Activated CD8-positive, alpha-beta T cell treated with anti-CD3 and anti-CD28 coated beads for 36 hours (primary cell): ENCODE measurements around the gene ECT2L. TPM values are rescaled to one million over a fixed set of nuclear protein-coding genes. Genes with fewer than 3 reads are reported as not detected.

ENCODE experiments used
- ATAC-seq: fragments of 200-7000 bp; cut with Tn5 transposase; one replicate; pipeline ENCODE4 v1.10.0; 2021; ENCODE audit warnings: mild to moderate bottlenecking, moderate library complexity
- CTCF ChIA-PET: fragments of 350-600 bp; sonication (Branson Sonifier 250); formaldehyde crosslinking; loops from one replicate; lab custom pipeline; 2021; ENCODE audit warnings: antibody characterized with exemption; lab: Charles Lee
- POLR2A ChIA-PET: fragments of 350-600 bp; sonication (Branson Sonifier 250); formaldehyde crosslinking; loops from one replicate; lab custom pipeline; 2021; ENCODE audit warnings: antibody characterized with exemption; lab: Charles Lee
- DNase-seq: peaks from one replicate; pipeline ENCODE4 v3.0.0-alpha.2; 2020
- H3K27ac Mint-ChIP-seq: one replicate; pipeline ENCODE4 v1.8.0; 2021; ENCODE audit warnings: mild to moderate bottlenecking, mixed read lengths
- H3K27me3 Mint-ChIP-seq: one replicate; pipeline ENCODE4 v1.8.0; 2021; ENCODE audit warnings: mixed read lengths
- H3K36me3 Mint-ChIP-seq: one replicate; pipeline ENCODE4 v1.8.0; 2021; ENCODE audit warnings: low read depth, mixed read lengths
- H3K4me1 Mint-ChIP-seq: one replicate; pipeline ENCODE4 v1.8.0; 2021; ENCODE audit warnings: low read depth, mixed read lengths
- H3K4me3 Mint-ChIP-seq: one replicate; pipeline ENCODE4 v1.8.0; 2021; ENCODE audit warnings: mild to moderate bottlenecking, moderate library complexity, mixed read lengths
- H3K9me3 Mint-ChIP-seq: one replicate; pipeline ENCODE4 v1.8.0; 2021; ENCODE audit warnings: mixed read lengths
- CTCF ChIP-seq: fragments of 200-600 bp; IDR thresholded peaks from one replicate; pipeline ENCODE4 v1.8.0; 2022; ENCODE audit warnings: antibody characterized with exemption, mild to moderate bottlenecking
- intact Hi-C: fragments of 100-400 bp; cut with micrococcal nuclease; formaldehyde crosslinking; loops from one replicate; pipeline ENCODE4 v1.10.0; 2022
- total RNA-seq, 2 experiments: library from RNA; stranded (reverse); gene quantifications; one replicate each; pipeline ENCODE4 v1.2.3, GENCODE V29; 2021

Gene ECT2L
- total RNA-seq, 2 experiments from 2014 or later: not detected

DNA sequence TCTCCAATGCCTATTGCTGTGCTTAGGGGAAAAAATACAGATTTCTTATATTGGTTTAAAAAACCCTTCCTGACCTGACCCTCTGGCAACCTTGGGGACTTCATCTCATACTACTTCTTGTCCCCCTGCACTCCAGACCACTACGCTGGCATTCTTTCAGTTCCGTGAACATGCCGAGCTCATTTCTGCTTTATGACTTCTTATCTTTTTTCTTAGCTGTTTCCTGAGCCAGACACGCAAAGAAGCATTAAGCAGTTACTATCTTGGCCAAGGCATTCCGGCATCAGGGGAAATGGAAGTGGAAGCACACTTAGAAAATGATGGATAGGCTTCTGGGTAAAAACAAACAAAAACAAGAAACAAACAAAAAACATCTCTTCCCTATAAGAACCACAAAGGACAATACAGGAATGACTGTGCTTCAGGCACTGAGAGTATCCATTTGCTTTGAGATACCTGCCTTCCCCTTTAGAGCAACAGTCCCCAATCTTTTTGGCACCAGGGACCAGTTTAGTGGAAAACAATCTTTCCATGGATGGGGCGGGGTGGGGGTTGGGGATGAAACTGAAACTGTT lies 26.7 kb upstream of the ECT2L start:
- Mint-ChIP-seq H3K36me3 (no peaks in the 10 kb centered on the region), H3K9me3 (no peaks in the 10 kb centered on the region), H3K27me3 (no peaks in the 10 kb centered on the region), H3K27ac (no peak overlapping the region), H3K4me1 (peaks cover 22% of the 10 kb centered on the region), H3K4me3 (no peak overlapping the region)
- intact Hi-C loops: loop anchor here (10.0 kb wide), 1 partner anchor 344 kb away; no protein-coding TSS in a partner anchor
- no peak for TF ChIP-seq CTCF
- DNase-seq: no peak
- POLR2A ChIA-PET: no interaction called here
- no peak for ATAC-seq
- CTCF ChIA-PET: interaction anchor here (5.9 kb wide), 1 partner anchor 179 kb away, joined by 53 read pairs; no protein-coding TSS in a partner anchor

DNA sequence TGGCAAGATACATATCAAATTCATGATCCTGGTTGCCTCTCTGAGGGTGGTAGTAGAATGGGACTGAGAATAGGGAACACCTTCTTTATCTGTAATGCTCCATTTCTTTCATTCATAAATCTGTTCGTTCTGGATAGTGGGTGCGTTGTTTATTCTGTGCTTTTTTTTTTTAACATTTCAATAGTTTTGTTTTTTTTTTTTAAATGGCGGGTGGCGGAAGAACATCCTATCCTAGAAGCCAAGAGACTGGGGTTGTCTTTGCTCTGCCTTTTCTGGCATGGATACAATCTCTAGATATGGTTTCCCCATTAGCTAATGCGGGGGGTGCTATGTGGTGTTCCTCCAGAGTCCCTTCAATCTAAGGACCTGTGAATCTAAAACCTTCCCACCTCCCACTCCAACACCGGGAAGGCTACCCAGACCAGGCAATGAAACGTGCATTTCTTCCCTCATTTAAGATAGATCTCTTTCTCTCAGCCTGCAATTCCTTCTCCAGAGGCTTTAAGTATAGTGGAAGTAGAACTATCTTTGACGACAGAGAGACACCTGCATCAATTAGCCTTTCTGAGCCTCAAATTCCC lies 23.2 kb upstream of the ECT2L start:
- peak; percentile 7 for DNase-seq
- Mint-ChIP-seq H3K4me3 (peak overlapping the region; percentile 99), H3K27ac (peak overlapping the region; percentile 100), H3K9me3 (no peaks in the 10 kb centered on the region), H3K36me3 (no peaks in the 10 kb centered on the region), H3K27me3 (no peaks in the 10 kb centered on the region), H3K4me1 (peaks cover 29% of the 10 kb centered on the region)
- intact Hi-C loops: loop anchor here (5.0 kb wide), 1 partner anchor 80 kb away; no protein-coding TSS in a partner anchor
- no peak for ATAC-seq
- no peak for TF ChIP-seq CTCF
- CTCF ChIA-PET: interaction anchor here (0.8 to 5.9 kb wide), 5 partner anchors 8 to 187 kb away, joined by 3 to 53 read pairs (median 3); no protein-coding TSS in a partner anchor
- POLR2A ChIA-PET: interaction anchor here (0.6 to 1.5 kb wide), 2 partner anchors 12 to 168 kb away, joined by 3 to 5 read pairs; no protein-coding TSS in a partner anchor

GRCh38 chr6:138773177-138774091 lies 22.5 kb upstream of the ECT2L start, which contains the start of gene CCDC28A:
TSS of gene CCDC28A (plus strand) at chr6:138773769. CDS start at chr6:138776121, 2,352 bp downstream.
- Mint-ChIP-seq H3K27ac (peak within 1 kb of the TSS; percentile 100), H3K36me3 (no peaks in the 10 kb centered on the region), H3K9me3 (no peaks in the 10 kb centered on the region), H3K4me3 (peak within 1 kb of the TSS; percentile 99), H3K27me3 (no peaks in the 10 kb centered on the region), H3K4me1 (peaks cover 28% of the 10 kb centered on the region)
- DNase-seq (peak; percentile 96), ATAC-seq (peak; percentile 89)
- CTCF ChIA-PET: interaction anchor here (0.8 to 5.9 kb wide), 5 partner anchors 9 to 194 kb away, joined by 3 to 53 read pairs (median 3); no protein-coding TSS in a partner anchor
- TF ChIP-seq CTCF: no peak
- intact Hi-C loops: loop anchor here (5.0 kb wide), 1 partner anchor 81 kb away; no protein-coding TSS in a partner anchor
- POLR2A ChIA-PET: interaction anchor here (0.6 to 1.5 kb wide), 2 partner anchors 12 to 167 kb away, joined by 3 to 5 read pairs; no protein-coding TSS in a partner anchor

DNA sequence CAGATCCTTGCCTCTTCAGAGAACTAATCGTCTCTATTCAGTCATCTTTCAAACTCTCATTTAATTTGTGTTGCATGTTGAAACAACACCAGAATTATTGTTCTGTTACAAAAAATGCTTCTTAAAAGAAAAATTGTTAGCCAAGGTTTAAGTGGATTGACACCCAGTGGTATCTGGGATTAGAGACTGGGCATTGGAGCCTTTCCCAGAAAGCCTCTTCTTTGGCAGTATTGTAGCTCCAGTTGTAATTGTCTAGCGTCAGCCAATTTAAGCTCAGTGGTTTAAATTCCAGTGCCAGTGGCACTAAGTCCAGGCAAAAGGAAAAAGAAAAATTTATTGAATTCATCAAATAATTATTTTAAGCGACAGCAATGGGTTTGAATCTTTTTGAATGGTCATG lies 21.5 kb upstream of the ECT2L start:
- peaks cover 20% of the 10 kb centered on the region for H3K4me1 Mint-ChIP-seq
- POLR2A ChIA-PET: interaction anchor here (0.5 kb wide), 1 partner anchor 189 kb away, joined by 3 read pairs; no protein-coding TSS in a partner anchor
- no peaks in the 10 kb centered on the region for H3K27me3 Mint-ChIP-seq
- intact Hi-C loops: loop anchor here (5.0 kb wide), 1 partner anchor 82 kb away; no protein-coding TSS in a partner anchor
- TF ChIP-seq CTCF: no peak
- H3K4me3 Mint-ChIP-seq: peak overlapping the region; percentile 99
- peak overlapping the region; percentile 100 for H3K27ac Mint-ChIP-seq
- no peaks in the 10 kb centered on the region for H3K36me3 Mint-ChIP-seq
- no peak for ATAC-seq
- DNase-seq: no peak
- CTCF ChIA-PET: interaction anchor here (0.9 kb wide), 1 partner anchor 22 kb away, joined by 3 read pairs; the partner anchor contains the start of gene ECT2L
- H3K9me3 Mint-ChIP-seq: no peaks in the 10 kb centered on the region
